ENCODE measurements around the gene MPC2. TPM values are rescaled to one million over a fixed set of nuclear protein-coding genes. Genes with fewer than 3 reads are reported as not detected.

The MPC2 gene
- total RNA-seq, 4 donors from 2014 or later = 12.1 to 33.7 (median 26.0) TPM

DNA sequence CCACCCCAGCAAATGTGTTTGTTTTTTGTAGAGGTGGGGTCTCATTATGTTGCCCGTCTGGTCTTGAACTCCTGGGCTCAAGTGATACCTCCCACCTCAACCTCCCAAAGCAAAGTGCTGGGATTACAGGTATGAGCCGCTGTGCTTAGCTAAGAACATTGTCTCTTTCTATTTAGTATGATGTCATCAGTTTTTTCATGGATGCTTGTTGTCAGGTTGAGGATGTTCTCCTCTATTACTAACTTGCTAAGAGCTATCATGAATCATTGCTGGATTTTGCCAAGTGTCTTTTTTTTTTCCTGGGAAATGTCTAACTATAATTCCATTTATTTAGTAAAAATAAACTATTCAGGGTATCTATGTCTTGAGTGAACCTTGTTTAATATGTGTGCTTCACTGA lies 19.0 kb upstream of the MPC2 start:
- 97% methylated on average over 2 of the region's 2 CpGs for WGBS, 2 donors
- DNase-seq (ENCODE audit: low spot score in 2 of 2) = no peak
- H3K4me3 ChIP-seq (ENCODE audit: low read depth, poor library complexity, severe bottlenecking) = no peak overlapping the region
- intact Hi-C loops (cut with DNase I; ENCODE audit: low total_unique reads) = no loop called here
- no peak for TF ChIP-seq POLR2A (IDR thresholded peaks at IDR 0.05)
- TF ChIP-seq, protein P1, sequence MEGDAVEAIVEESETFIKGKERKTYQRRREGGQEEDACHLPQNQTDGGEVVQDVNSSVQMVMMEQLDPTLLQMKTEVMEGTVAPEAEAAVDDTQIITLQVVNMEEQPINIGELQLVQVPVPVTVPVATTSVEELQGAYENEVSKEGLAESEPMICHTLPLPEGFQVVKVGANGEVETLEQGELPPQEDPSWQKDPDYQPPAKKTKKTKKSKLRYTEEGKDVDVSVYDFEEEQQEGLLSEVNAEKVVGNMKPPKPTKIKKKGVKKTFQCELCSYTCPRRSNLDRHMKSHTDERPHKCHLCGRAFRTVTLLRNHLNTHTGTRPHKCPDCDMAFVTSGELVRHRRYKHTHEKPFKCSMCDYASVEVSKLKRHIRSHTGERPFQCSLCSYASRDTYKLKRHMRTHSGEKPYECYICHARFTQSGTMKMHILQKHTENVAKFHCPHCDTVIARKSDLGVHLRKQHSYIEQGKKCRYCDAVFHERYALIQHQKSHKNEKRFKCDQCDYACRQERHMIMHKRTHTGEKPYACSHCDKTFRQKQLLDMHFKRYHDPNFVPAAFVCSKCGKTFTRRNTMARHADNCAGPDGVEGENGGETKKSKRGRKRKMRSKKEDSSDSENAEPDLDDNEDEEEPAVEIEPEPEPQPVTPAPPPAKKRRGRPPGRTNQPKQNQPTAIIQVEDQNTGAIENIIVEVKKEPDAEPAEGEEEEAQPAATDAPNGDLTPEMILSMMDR (IDR thresholded peaks at IDR 0.05) = no peak

DNA sequence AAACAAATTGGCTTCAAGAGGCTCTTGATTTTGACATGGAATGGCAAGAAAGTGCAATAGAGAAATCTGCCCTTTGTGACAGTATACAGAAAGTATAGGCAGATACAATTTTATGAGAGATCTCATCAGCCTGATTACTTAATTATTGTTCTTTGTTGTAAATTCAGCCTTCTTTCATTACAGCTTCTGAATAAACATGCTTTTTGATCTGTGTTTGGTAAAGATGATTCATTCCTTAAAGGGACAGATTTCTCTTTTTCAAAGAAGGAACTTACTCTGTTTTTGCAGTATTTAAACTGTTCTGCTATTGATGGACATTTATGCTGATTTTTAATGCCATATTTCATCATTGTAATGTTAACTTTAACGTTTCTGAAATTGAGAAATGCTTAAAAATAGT lies 13.7 kb upstream of the MPC2 start:
- TF ChIP-seq, protein P1 (IDR thresholded peaks at IDR 0.05) = no peak
- TF ChIP-seq POLR2A (IDR thresholded peaks at IDR 0.05) = no peak
- no peak for DNase-seq (ENCODE audit: low spot score in 2 of 2)
- 37 to 42% methylated on average over 1 of the region's 1 CpG for WGBS, 2 donors
- no peak overlapping the region for H3K4me3 ChIP-seq (ENCODE audit: low read depth, poor library complexity, severe bottlenecking)
- intact Hi-C loops (cut with DNase I; ENCODE audit: low total_unique reads) = no loop called here

DNA sequence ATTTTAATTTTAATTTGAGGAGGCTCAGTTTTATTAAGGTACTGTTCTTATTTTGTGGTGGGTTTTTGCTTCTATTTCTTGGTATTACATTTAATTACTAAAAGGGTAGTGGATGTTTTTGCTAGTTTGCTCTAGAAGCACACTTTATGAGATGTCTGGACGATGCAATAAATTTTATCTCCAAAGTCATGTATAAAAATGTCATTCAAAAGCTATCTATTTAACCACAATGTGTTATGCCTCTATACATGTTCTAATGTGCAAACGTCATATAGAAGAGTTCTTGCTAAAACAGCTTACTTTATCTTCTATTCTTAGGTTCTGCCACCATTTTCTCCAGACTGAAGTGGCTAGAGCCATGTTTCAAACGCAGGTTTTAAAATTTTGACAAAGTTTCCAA lies 12.9 kb upstream of the MPC2 start:
- TF ChIP-seq POLR2A (IDR thresholded peaks at IDR 0.05) = no peak
- TF ChIP-seq, protein P1 (IDR thresholded peaks at IDR 0.05) = no peak
- intact Hi-C loops (cut with DNase I; ENCODE audit: low total_unique reads) = no loop called here
- 90 to 93% methylated on average over 3 of the region's 3 CpGs for WGBS, 2 donors
- no peak overlapping the region for H3K4me3 ChIP-seq (ENCODE audit: low read depth, poor library complexity, severe bottlenecking)
- no peak for DNase-seq (ENCODE audit: low spot score in 2 of 2)

DNA sequence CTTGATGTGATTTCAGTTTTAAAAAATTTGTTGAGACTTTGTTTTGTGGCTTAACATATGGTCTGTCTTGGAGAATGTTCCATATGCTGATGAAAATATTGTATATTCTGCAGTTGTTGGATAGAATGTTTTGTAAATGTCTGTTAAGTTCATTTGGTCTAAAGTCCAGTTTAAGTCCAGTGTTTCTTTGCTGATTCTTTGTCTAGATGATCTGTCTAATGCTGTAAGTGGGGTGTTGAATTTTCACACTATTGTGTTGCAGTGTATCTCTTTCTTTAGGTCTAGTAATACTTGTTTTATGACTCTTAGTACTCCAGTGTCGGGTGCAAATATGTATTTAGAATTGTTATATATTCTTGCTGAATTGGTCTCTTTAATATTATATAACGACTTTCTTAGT lies 10.9 kb upstream of the MPC2 start:
- no peak overlapping the region for H3K4me3 ChIP-seq (ENCODE audit: low read depth, poor library complexity, severe bottlenecking)
- no peak for DNase-seq (ENCODE audit: low spot score in 2 of 2)
- 74 to 87% methylated on average over 2 of the region's 2 CpGs for WGBS, 2 donors
- intact Hi-C loops (cut with DNase I; ENCODE audit: low total_unique reads) = no loop called here
- TF ChIP-seq POLR2A (IDR thresholded peaks at IDR 0.05) = no peak
- TF ChIP-seq, protein P1 (IDR thresholded peaks at IDR 0.05) = no peak

GRCh38 chr1:167943541-167943940 lies 6.7 kb upstream of the MPC2 start:
- no peak overlapping the region for H3K4me3 ChIP-seq (ENCODE audit: low read depth, poor library complexity, severe bottlenecking)
- no peak for DNase-seq (ENCODE audit: low spot score in 2 of 2)
- TF ChIP-seq POLR2A (IDR thresholded peaks at IDR 0.05) = no peak
- TF ChIP-seq, protein P1 (IDR thresholded peaks at IDR 0.05) = no peak
- WGBS, 2 donors = 83 to 90% methylated on average over 9 of the region's 9 CpGs
- intact Hi-C loops (cut with DNase I; ENCODE audit: low total_unique reads) = no loop called here

DNA sequence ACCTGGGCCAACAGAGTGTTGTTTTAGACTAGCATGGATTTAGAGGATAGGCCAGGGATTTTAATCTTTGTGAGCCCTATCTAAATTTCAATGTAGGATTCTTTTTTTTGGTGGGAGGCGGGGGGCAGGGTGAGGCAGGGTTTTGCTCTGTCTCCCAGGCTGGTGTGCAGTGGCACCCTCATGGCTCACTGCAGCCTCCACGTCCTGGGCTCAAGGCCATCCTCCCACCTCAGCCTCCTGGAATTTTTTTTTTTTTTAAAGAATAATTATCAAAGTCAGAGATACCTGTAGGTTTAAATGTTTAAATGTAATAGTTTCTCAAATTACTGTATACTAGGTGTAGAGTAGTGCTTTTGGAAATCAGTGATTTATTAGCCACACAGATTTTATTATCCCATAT lies 3.4 kb upstream of the MPC2 start:
- no peak for DNase-seq (ENCODE audit: low spot score in 2 of 2)
- TF ChIP-seq, protein P1 (IDR thresholded peaks at IDR 0.05) = no peak
- TF ChIP-seq POLR2A (IDR thresholded peaks at IDR 0.05) = no peak
- WGBS, 2 donors = 90 to 98% methylated on average over 2 of the region's 2 CpGs

More for the DNA sequence above, 3.4 kb upstream of the MPC2 start:
- no peak overlapping the region for H3K4me3 ChIP-seq (ENCODE audit: low read depth, poor library complexity, severe bottlenecking)
- intact Hi-C loops (cut with DNase I; ENCODE audit: low total_unique reads) = no loop called here
